HCT116 (cell line): ENCODE measurements around the gene PAEP. TPM values are rescaled to one million over a fixed set of nuclear protein-coding genes. Genes with fewer than 3 reads are reported as not detected.

Experiments
- ATAC-seq: fragments of 200-7000 bp; cut with Tn5 transposase; 2 replicates; pipeline ENCODE4 v1.9.1; 2020; ENCODE audit warnings: mild to moderate bottlenecking, moderate library complexity
- BruUV-seq: library from RNA; stranded (reverse); fragments of 400-500 nt; replicated peaks from 2 replicates; lab custom pipeline; 2021; lab: Mats Ljungman, UMichigan
- CTCF ChIA-PET: fragments of 300-600 bp; sonication (Branson Sonifier 250); formaldehyde crosslinking; loops from one replicate; lab custom pipeline; 2021; ENCODE audit warnings: antibody characterized with exemption; lab: Charles Lee
- POLR2A ChIA-PET: fragments of 300-600, 350-600 bp; sonication (Branson Sonifier 250); formaldehyde crosslinking; loops from one replicate; lab custom pipeline; 2021; ENCODE audit warnings: antibody characterized with exemption; lab: Charles Lee
- RAD21 ChIA-PET, 2 experiments: fragments of 300-600 bp; sonication (Branson Sonifier 250); formaldehyde crosslinking; loops; one replicate each; lab custom pipeline; 2023; ENCODE audit warnings: low total read pairs in 2 of 2; ENCODE audit not compliant: uncharacterized antibody in 2 of 2, unreplicated experiment in 2 of 2, low non-redundant PET in 1 of 2; lab: Charles Lee
- DNase-seq: peaks from one replicate; pipeline ENCODE4 v3.0.0-alpha.2; 2010; ENCODE audit warnings: low read depth, low spot score
- H2AFZ ChIP-seq: fragments of 200-600 bp; shearing (Covaris generic), sonication (generic); 2 replicates; pipeline ENCODE4 v1.6.1; 2017; ENCODE audit warnings: low read depth, mixed run types, mixed read lengths, antibody characterized with exemption, low read length; ENCODE audit not compliant: poor library complexity, severe bottlenecking
- H3K27ac ChIP-seq: 2 replicates; pipeline ENCODE4 v1.5.1; 2012; ENCODE audit warnings: low read depth, low read length
- H3K27me3 ChIP-seq: fragments of 200-600 bp; sonication (generic); 2 replicates; pipeline ENCODE4 v1.6.1; 2016; ENCODE audit warnings: mixed run types, low read length, mixed read lengths; ENCODE audit not compliant: insufficient read depth
- H3K36me3 ChIP-seq, 2 experiments: fragments of 200-500 bp in 1 of 2; fragments of 200-600 bp in 1 of 2; sonication (Bioruptor generic) in 1 of 2; sonication (generic) in 1 of 2; 2 replicates each; pipeline versions ENCODE4 v1.5.1 to v1.6.1; 2014 to 2016; ENCODE audit warnings: low read length in 2 of 2, inconsistent platforms in 1 of 2, mixed read lengths in 1 of 2, mixed run types in 1 of 2; ENCODE audit not compliant: insufficient read depth in 2 of 2, control insufficient read depth in 1 of 2
- H3K4me1 ChIP-seq, 2 experiments: fragments of 200-600 bp in 1 of 2; sonication (generic) in 1 of 2; 2 replicates each; pipeline versions ENCODE4 v1.5.1 to v1.6.1; 2012 to 2017; ENCODE audit warnings: low read length in 2 of 2, inconsistent platforms in 1 of 2, mild to moderate bottlenecking in 1 of 2, mixed read lengths in 1 of 2, mixed run types in 1 of 2, moderate library complexity in 1 of 2; ENCODE audit not compliant: insufficient read depth in 2 of 2, control insufficient read depth in 1 of 2
- H3K4me2 ChIP-seq: fragments of 200-600 bp; sonication (generic); 2 replicates; pipeline ENCODE4 v1.6.1; 2017; ENCODE audit warnings: mixed run types, low read length, mixed read lengths
- H3K4me3 ChIP-seq, 2 experiments: fragments of 200-600 bp in 1 of 2; sonication (generic) in 1 of 2; replicated peaks in 1 of 2; 2 replicates each; pipeline ENCODE4 v1.5.1; 2011 to 2016; ENCODE audit warnings: low read length in 2 of 2, control low read depth in 1 of 2, low read depth in 1 of 2, mild to moderate bottlenecking in 1 of 2, mixed read lengths in 1 of 2, mixed run types in 1 of 2
- H3K79me2 ChIP-seq: fragments of 200-600 bp; sonication (generic); 2 replicates; pipeline ENCODE4 v1.6.1; 2017; ENCODE audit warnings: mild to moderate bottlenecking, mixed run types, low read length, moderate library complexity, mixed read lengths; ENCODE audit not compliant: insufficient read depth
- H3K9ac ChIP-seq: fragments of 200-600 bp; sonication (generic); 2 replicates; pipeline ENCODE4 v1.6.1; 2016; ENCODE audit warnings: low read length, mixed read lengths
- H3K9me2 ChIP-seq: fragments of 200-600 bp; sonication (generic), shearing (Covaris generic); 2 replicates; pipeline ENCODE4 v1.6.1; 2017; ENCODE audit warnings: mixed run types, mild to moderate bottlenecking, moderate library complexity; ENCODE audit not compliant: insufficient read depth
- H3K9me3 ChIP-seq, 2 experiments: fragments of 200-500 bp in 1 of 2; fragments of 200-600 bp in 1 of 2; sonication (Bioruptor generic) in 1 of 2; sonication (generic) in 1 of 2; 2 replicates each; pipeline ENCODE4 v1.6.1; 2014 to 2017; ENCODE audit warnings: low read length in 2 of 2, mixed read lengths in 2 of 2, inconsistent platforms in 1 of 2, low read depth in 1 of 2, mild to moderate bottlenecking in 1 of 2, mixed run types in 1 of 2, moderate library complexity in 1 of 2; ENCODE audit not compliant: control insufficient read depth in 1 of 2, insufficient read depth in 1 of 2
- H4K20me1 ChIP-seq: fragments of 200-600 bp; sonication (generic), shearing (Covaris generic); 2 replicates; pipeline ENCODE4 v1.6.1; 2017; ENCODE audit warnings: mixed run types, mild to moderate bottlenecking, moderate library complexity; ENCODE audit not compliant: insufficient read depth
- CEBPB ChIP-seq: IDR thresholded peaks from 2 replicates; pipeline ENCODE4 v1.6.1; 2012; ENCODE audit warnings: low read depth
- EGR1 ChIP-seq: IDR thresholded peaks from 2 replicates; pipeline ENCODE4 v1.6.1; 2012; ENCODE audit warnings: low read depth
- ELF1 ChIP-seq: IDR thresholded peaks from 2 replicates; pipeline ENCODE4 v1.6.1; 2012; ENCODE audit warnings: low read depth, borderline replicate concordance
- EZH2 ChIP-seq: fragments of 200-600 bp; sonication (generic); IDR thresholded peaks from 2 replicates; pipeline ENCODE4 v1.6.1; 2017; ENCODE audit warnings: antibody characterized with exemption, mixed run types
- EZH2phosphoT487 ChIP-seq: fragments of 200-600 bp; IDR thresholded peaks from 2 replicates; pipeline ENCODE4 v1.6.1; 2018; ENCODE audit warnings: antibody characterized with exemption, borderline replicate concordance
- FOSL1 ChIP-seq: IDR thresholded peaks from 2 replicates; pipeline ENCODE4 v1.6.1; 2012; ENCODE audit warnings: low read depth
- POLR2A ChIP-seq: IDR thresholded peaks from 2 replicates; pipeline ENCODE4 v1.7.0; 2011; ENCODE audit warnings: borderline replicate concordance; ENCODE audit not compliant: insufficient read depth, insufficient read length; ENCODE audit errors: extremely low read depth
- SRF ChIP-seq: IDR thresholded peaks from 2 replicates; pipeline ENCODE4 v1.6.1; 2012; ENCODE audit warnings: low read depth
- TCF7L2 ChIP-seq: IDR thresholded peaks from 2 replicates; pipeline ENCODE4 v1.7.0; 2011; ENCODE audit warnings: borderline replicate concordance, inconsistent platforms; ENCODE audit not compliant: insufficient read depth, insufficient read length; ENCODE audit errors: extremely low read depth
- ZFX ChIP-seq: fragments of 450-650 bp; IDR thresholded peaks from 2 replicates; pipeline ENCODE4 v1.6.1; 2017
- intact Hi-C: fragments of 100-400 bp; cut with micrococcal nuclease; formaldehyde crosslinking; loops from 2 replicates; pipeline ENCODE4 v1.10.0; 2022
- total RNA-seq: library from RNA; stranded (reverse); gene quantifications from one replicate; pipeline ENCODE4 v1.2.1, GENCODE V29; 2021; ENCODE audit not compliant: unreplicated experiment
- TF ChIP-seq, protein P1 (sequence below): IDR thresholded peaks from 2 replicates; pipeline ENCODE4 v1.6.1; 2012
- TF ChIP-seq, protein P2 (sequence below): IDR thresholded peaks from 2 replicates; pipeline ENCODE4 v1.6.1; 2012; ENCODE audit warnings: low read depth
- TF ChIP-seq, protein P3 (sequence below), 3 experiments: fragments of 200-600 bp in 1 of 3; sonication (generic) in 1 of 3; IDR thresholded peaks in 2 of 3; conservative IDR thresholded peaks in 1 of 3; 2 replicates each; pipeline ENCODE4 v1.5.1; 2012 to 2017; ENCODE audit warnings: low read depth in 2 of 3, low read length in 2 of 3, antibody characterized with exemption in 1 of 3, borderline replicate concordance in 1 of 3, control low read depth in 1 of 3, mild to moderate bottlenecking in 1 of 3, mixed read lengths in 1 of 3, mixed run types in 1 of 3, moderate library complexity in 1 of 3; ENCODE audit not compliant: insufficient read depth in 1 of 3

Gene PAEP
- total RNA-seq, 1 experiment from 2014 or later = not detected

DNA sequence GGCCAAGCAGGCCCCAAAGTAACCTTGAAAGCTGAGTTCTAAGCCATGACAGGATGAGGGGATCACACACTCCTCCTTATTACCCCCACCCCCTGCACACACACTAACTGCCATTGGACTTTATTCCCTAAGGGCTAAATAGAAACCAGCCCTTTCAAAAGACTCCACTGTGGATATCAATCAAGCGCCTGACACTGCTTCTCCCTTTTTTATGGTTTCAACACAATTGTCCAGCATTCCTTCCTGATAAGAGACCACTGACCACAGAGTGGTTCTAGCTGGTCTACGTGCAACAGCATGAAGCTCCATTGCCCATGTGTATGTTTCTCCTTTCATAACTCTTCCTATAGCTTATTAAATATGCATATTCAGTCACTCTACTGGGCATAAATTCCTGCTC, 34.7 kb downstream of the PAEP start:
- no peak overlapping the region for H3K9ac ChIP-seq
- H3K4me3 ChIP-seq = no peak overlapping the region
- POLR2A ChIA-PET = no interaction called here
- TF ChIP-seq POLR2A (no peak), CEBPB (no peak), EZH2 (no peak), FOSL1 (no peak), ZFX (no peak), SRF (no peak), EZH2phosphoT487 (no peak), EGR1 (no peak), ELF1 (no peak), TCF7L2 (no peak)
- TF ChIP-seq, protein P1, sequence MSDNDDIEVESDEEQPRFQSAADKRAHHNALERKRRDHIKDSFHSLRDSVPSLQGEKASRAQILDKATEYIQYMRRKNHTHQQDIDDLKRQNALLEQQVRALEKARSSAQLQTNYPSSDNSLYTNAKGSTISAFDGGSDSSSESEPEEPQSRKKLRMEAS = no peak
- TF ChIP-seq, protein P2, sequence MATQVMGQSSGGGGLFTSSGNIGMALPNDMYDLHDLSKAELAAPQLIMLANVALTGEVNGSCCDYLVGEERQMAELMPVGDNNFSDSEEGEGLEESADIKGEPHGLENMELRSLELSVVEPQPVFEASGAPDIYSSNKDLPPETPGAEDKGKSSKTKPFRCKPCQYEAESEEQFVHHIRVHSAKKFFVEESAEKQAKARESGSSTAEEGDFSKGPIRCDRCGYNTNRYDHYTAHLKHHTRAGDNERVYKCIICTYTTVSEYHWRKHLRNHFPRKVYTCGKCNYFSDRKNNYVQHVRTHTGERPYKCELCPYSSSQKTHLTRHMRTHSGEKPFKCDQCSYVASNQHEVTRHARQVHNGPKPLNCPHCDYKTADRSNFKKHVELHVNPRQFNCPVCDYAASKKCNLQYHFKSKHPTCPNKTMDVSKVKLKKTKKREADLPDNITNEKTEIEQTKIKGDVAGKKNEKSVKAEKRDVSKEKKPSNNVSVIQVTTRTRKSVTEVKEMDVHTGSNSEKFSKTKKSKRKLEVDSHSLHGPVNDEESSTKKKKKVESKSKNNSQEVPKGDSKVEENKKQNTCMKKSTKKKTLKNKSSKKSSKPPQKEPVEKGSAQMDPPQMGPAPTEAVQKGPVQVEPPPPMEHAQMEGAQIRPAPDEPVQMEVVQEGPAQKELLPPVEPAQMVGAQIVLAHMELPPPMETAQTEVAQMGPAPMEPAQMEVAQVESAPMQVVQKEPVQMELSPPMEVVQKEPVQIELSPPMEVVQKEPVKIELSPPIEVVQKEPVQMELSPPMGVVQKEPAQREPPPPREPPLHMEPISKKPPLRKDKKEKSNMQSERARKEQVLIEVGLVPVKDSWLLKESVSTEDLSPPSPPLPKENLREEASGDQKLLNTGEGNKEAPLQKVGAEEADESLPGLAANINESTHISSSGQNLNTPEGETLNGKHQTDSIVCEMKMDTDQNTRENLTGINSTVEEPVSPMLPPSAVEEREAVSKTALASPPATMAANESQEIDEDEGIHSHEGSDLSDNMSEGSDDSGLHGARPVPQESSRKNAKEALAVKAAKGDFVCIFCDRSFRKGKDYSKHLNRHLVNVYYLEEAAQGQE = no peak
- TF ChIP-seq, protein P3, sequence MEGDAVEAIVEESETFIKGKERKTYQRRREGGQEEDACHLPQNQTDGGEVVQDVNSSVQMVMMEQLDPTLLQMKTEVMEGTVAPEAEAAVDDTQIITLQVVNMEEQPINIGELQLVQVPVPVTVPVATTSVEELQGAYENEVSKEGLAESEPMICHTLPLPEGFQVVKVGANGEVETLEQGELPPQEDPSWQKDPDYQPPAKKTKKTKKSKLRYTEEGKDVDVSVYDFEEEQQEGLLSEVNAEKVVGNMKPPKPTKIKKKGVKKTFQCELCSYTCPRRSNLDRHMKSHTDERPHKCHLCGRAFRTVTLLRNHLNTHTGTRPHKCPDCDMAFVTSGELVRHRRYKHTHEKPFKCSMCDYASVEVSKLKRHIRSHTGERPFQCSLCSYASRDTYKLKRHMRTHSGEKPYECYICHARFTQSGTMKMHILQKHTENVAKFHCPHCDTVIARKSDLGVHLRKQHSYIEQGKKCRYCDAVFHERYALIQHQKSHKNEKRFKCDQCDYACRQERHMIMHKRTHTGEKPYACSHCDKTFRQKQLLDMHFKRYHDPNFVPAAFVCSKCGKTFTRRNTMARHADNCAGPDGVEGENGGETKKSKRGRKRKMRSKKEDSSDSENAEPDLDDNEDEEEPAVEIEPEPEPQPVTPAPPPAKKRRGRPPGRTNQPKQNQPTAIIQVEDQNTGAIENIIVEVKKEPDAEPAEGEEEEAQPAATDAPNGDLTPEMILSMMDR (IDR thresholded peaks at IDR 0.05 in 2 of 3, conservative IDR thresholded peaks at IDR 0.05 in 1 of 3; ENCODE audit: borderline replicate concordance in 1 of 3, insufficient read depth in 1 of 3, low read depth in 2 of 3, low read length in 2 of 3) = no peak
- no peak for ATAC-seq
- H3K36me3 ChIP-seq = no peaks in the 10 kb centered on the region
- H3K4me2 ChIP-seq = no peak overlapping the region
- CTCF ChIA-PET = no interaction called here
- H4K20me1 ChIP-seq = no peaks in the 10 kb centered on the region
- intact Hi-C loops = no loop called here
- H3K79me2 ChIP-seq = no peaks in the 10 kb centered on the region
- RAD21 ChIA-PET = no interaction called here
- H3K9me3 ChIP-seq = no peaks in the 10 kb centered on the region
- H3K4me1 ChIP-seq = no peaks in the 10 kb centered on the region
- no TSS peak for BruUV-seq
- peaks cover 6% of the 10 kb centered on the region for H3K27me3 ChIP-seq
- no peak overlapping the region for H2AFZ ChIP-seq
- H3K27ac ChIP-seq = no peak overlapping the region
- no peaks in the 10 kb centered on the region for H3K9me2 ChIP-seq
- DNase-seq = no peak
